SK-N-MC (cell line): ENCODE results near the gene AP1M1.

ENCODE experiments used
- EZH2 ChIP-seq: fragments of 200-600 bp; sonication (generic); IDR thresholded peaks from one replicate; pipeline ENCODE4 v1.6.1; 2017; ENCODE audit warnings: antibody characterized with exemption
- FOXP2 ChIP-seq: optimal IDR thresholded peaks from 2 replicates; pipeline ENCODE3; 2011; ENCODE audit warnings: mild to moderate bottlenecking, moderate library complexity; ENCODE audit not compliant: insufficient read depth; ENCODE audit errors: extremely low read length, control extremely low read depth
- POLR2AphosphoS5 ChIP-seq: IDR thresholded peaks from 2 replicates; pipeline ENCODE4 v1.6.1; 2012; ENCODE audit warnings: mild to moderate bottlenecking, low read depth, low read length, borderline replicate concordance

- TF ChIP-seq EZH2: no peak
- no peak for TF ChIP-seq POLR2AphosphoS5
- no peak for TF ChIP-seq FOXP2
These were observed 63.1 kb downstream of the AP1M1 start for GRCh38 chr19:16260812-16261161.
